ENCODE data around the gene MTMR4.

- TF ChIP-seq, protein P1, sequence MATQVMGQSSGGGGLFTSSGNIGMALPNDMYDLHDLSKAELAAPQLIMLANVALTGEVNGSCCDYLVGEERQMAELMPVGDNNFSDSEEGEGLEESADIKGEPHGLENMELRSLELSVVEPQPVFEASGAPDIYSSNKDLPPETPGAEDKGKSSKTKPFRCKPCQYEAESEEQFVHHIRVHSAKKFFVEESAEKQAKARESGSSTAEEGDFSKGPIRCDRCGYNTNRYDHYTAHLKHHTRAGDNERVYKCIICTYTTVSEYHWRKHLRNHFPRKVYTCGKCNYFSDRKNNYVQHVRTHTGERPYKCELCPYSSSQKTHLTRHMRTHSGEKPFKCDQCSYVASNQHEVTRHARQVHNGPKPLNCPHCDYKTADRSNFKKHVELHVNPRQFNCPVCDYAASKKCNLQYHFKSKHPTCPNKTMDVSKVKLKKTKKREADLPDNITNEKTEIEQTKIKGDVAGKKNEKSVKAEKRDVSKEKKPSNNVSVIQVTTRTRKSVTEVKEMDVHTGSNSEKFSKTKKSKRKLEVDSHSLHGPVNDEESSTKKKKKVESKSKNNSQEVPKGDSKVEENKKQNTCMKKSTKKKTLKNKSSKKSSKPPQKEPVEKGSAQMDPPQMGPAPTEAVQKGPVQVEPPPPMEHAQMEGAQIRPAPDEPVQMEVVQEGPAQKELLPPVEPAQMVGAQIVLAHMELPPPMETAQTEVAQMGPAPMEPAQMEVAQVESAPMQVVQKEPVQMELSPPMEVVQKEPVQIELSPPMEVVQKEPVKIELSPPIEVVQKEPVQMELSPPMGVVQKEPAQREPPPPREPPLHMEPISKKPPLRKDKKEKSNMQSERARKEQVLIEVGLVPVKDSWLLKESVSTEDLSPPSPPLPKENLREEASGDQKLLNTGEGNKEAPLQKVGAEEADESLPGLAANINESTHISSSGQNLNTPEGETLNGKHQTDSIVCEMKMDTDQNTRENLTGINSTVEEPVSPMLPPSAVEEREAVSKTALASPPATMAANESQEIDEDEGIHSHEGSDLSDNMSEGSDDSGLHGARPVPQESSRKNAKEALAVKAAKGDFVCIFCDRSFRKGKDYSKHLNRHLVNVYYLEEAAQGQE (IDR thresholded peaks at IDR 0.05; ENCODE audit: low read depth), result no peak
- no peak for TF ChIP-seq ELF1 (IDR thresholded peaks at IDR 0.05; ENCODE audit: borderline replicate concordance, low read depth)
- no peak for TF ChIP-seq EZH2phosphoT487 (IDR thresholded peaks at IDR 0.05; ENCODE audit: borderline replicate concordance)
- no peak for TF ChIP-seq CTCF (IDR thresholded peaks at IDR 0.05 in 2 of 3, conservative IDR thresholded peaks at IDR 0.05 in 1 of 3; ENCODE audit: borderline replicate concordance in 1 of 3, insufficient read depth in 1 of 3, low read depth in 2 of 3, low read length in 2 of 3)
- TF ChIP-seq MAX (IDR thresholded peaks at IDR 0.05), result no peak
- TF ChIP-seq POLR2A (IDR thresholded peaks at IDR 0.05; ENCODE audit: borderline replicate concordance, extremely low read depth, insufficient read depth, insufficient read length), result no peak
- TF ChIP-seq POLR2AphosphoS5 (IDR thresholded peaks at IDR 0.05; ENCODE audit: low read depth, low read length), result no peak
- no peak for TF ChIP-seq SRF (IDR thresholded peaks at IDR 0.05; ENCODE audit: low read depth)
- no peak for TF ChIP-seq ZNF274 (IDR thresholded peaks at IDR 0.05; ENCODE audit: low read depth, low read length)
- no peak for TF ChIP-seq ATF3 (IDR thresholded peaks at IDR 0.05)
- no peak for TF ChIP-seq ZFX (IDR thresholded peaks at IDR 0.05)
- no peak for TF ChIP-seq FOSL1 (IDR thresholded peaks at IDR 0.05; ENCODE audit: low read depth)
- TF ChIP-seq CEBPB (IDR thresholded peaks at IDR 0.05; ENCODE audit: low read depth), result no peak
- TF ChIP-seq EZH2 (IDR thresholded peaks at IDR 0.05), result no peak
Observed at GRCh38 chr17:58480090-58480489, 34.3 kb downstream of the MTMR4 start.
